ENCODE results near the gene MEGF11. TPM values are rescaled to one million over a fixed set of nuclear protein-coding genes. Genes with fewer than 3 reads are reported as not detected.

The MEGF11 gene
- polyA plus RNA-seq, 1 donor = 0.66 TPM

GRCh38 chr15:66076591-66077319, 176.8 kb downstream of the MEGF11 start:
- H3K27me3 ChIP-seq (ENCODE audit: control insufficient read depth, insufficient read depth, low read length) = peaks cover 8% of the 10 kb centered on the region
- H3K9me3 ChIP-seq (ENCODE audit: control insufficient read depth, low read depth, low read length) = no peaks in the 10 kb centered on the region
- 80% methylated on average over 1 of the region's 4 CpGs for WGBS (ENCODE audit: insufficient coverage, low lambda C conversion rate)
- no peaks in the 10 kb centered on the region for H3K36me3 ChIP-seq (ENCODE audit: control insufficient read depth, insufficient read depth, low read length)
- H3K4me1 ChIP-seq (ENCODE audit: control insufficient read depth, insufficient read depth, low read length) = peaks cover 7% of the 10 kb centered on the region
- H3K4me3 ChIP-seq (ENCODE audit: low read length) = no peak overlapping the region
- no peak for DNase-seq
- H3K27ac ChIP-seq (ENCODE audit: low read length) = no peak overlapping the region

DNA sequence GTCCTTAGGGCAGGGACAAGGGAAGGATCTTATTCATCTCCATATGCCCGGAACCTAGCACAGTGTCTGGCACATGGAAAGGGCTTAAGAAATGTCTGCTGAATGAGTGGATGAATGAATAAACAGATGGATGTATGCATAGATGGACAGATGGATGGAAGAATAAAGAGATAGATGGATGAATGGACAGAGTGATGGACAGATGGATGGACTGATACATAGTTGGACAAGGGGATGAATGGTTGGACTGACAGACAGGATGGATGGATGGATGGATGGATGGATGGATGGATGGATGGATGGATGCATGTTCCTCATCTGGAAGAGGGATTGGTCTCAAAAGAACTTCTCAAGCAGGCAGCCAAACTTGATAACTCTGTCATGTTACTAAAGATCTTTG, 177.6 kb downstream of the MEGF11 start:
- H3K9me3 ChIP-seq (ENCODE audit: control insufficient read depth, low read depth, low read length) = no peaks in the 10 kb centered on the region
- H3K36me3 ChIP-seq (ENCODE audit: control insufficient read depth, insufficient read depth, low read length) = no peaks in the 10 kb centered on the region
- no peak for DNase-seq
- no peak overlapping the region for H3K27ac ChIP-seq (ENCODE audit: low read length)
- peaks cover 1% of the 10 kb centered on the region for H3K4me1 ChIP-seq (ENCODE audit: control insufficient read depth, insufficient read depth, low read length)
- WGBS (ENCODE audit: insufficient coverage, low lambda C conversion rate) = no CpG with 5 or more reads among the region's 1 CpG
- no peak overlapping the region for H3K4me3 ChIP-seq (ENCODE audit: low read length)
- H3K27me3 ChIP-seq (ENCODE audit: control insufficient read depth, insufficient read depth, low read length) = peaks cover 8% of the 10 kb centered on the region

- H3K4me3 ChIP-seq (ENCODE audit: low read length) = no peak overlapping the region
- no peak overlapping the region for H3K27ac ChIP-seq (ENCODE audit: low read length)
- peaks cover 3% of the 10 kb centered on the region for H3K27me3 ChIP-seq (ENCODE audit: control insufficient read depth, insufficient read depth, low read length)
- H3K4me1 ChIP-seq (ENCODE audit: control insufficient read depth, insufficient read depth, low read length) = no peaks in the 10 kb centered on the region
- no CpG with 5 or more reads among the region's 11 CpGs for whole genome bisulfite sequencing (ENCODE audit: insufficient coverage, low lambda C conversion rate)
- H3K36me3 ChIP-seq (ENCODE audit: control insufficient read depth, insufficient read depth, low read length) = no peaks in the 10 kb centered on the region
- DNase-seq = no peak
- H3K9me3 ChIP-seq (ENCODE audit: control insufficient read depth, low read depth, low read length) = no peaks in the 10 kb centered on the region
Observed at GRCh38 chr15:66072616-66073361, 180.8 kb downstream of the MEGF11 start.

- 100% methylated on average over 1 of the region's 7 CpGs for WGBS (ENCODE audit: insufficient coverage, low lambda C conversion rate)
- Histone ChIP-seq H3K4me1 (ENCODE audit: control insufficient read depth, insufficient read depth, low read length) (no peaks in the 10 kb centered on the region), H3K27ac (ENCODE audit: low read length) (no peak overlapping the region), H3K36me3 (ENCODE audit: control insufficient read depth, insufficient read depth, low read length) (no peaks in the 10 kb centered on the region), H3K9me3 (ENCODE audit: control insufficient read depth, low read depth, low read length) (no peaks in the 10 kb centered on the region), H3K4me3 (ENCODE audit: low read length) (no peak overlapping the region), H3K27me3 (ENCODE audit: control insufficient read depth, insufficient read depth, low read length) (peaks cover 3% of the 10 kb centered on the region)
- DNase-seq = no peak
Observed at GRCh38 chr15:66071921-66072295, 181.6 kb downstream of the MEGF11 start.

DNA sequence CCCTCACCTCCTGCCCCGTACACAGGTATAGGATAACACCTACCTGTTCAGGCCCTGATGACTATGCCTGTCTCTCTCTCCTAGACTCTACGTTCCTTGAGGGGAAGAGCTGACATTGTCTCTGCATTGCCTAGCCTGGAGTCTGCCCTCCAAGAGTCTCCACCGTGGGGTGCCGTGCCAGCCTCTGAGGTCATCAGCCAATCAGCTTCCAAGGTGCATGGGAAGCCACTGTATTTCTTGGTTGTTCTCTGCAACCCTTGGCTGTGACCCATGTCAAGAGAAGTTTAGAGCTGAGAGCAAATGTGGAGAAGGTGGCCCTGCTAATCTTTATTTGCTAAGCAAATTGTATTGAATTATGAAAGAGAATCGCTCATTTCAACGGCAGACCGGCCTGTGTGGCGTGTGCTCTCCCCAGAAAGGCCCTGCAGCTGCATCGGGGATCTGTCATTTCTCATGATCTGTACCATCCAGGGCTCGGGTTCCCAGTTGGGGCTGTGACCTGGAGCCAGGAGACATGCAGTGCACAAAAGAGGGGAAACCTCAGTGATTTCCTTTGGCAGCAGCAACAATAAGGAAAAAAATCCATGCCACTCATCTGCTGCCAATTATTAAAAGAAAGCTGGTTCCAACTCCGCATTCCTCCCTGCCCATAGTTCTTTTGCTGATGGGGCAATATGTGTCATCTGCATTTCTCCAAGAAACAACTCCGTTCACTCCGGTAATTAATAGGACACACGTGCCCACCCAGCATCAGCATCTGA, 182.2 kb downstream of the MEGF11 start:
- Histone ChIP-seq H3K9me3 (ENCODE audit: control insufficient read depth, low read depth, low read length) (no peaks in the 10 kb centered on the region), H3K27me3 (ENCODE audit: control insufficient read depth, insufficient read depth, low read length) (peaks cover 3% of the 10 kb centered on the region), H3K4me1 (ENCODE audit: control insufficient read depth, insufficient read depth, low read length) (no peaks in the 10 kb centered on the region), H3K36me3 (ENCODE audit: control insufficient read depth, insufficient read depth, low read length) (no peaks in the 10 kb centered on the region), H3K27ac (ENCODE audit: low read length) (no peak overlapping the region), H3K4me3 (ENCODE audit: low read length) (no peak overlapping the region)
- DNase-seq = no peak
- no CpG with 5 or more reads among the region's 14 CpGs for WGBS (ENCODE audit: insufficient coverage, low lambda C conversion rate)

- Histone ChIP-seq H3K27me3 (ENCODE audit: control insufficient read depth, insufficient read depth, low read length) (no peaks in the 10 kb centered on the region), H3K27ac (ENCODE audit: low read length) (no peak overlapping the region), H3K9me3 (ENCODE audit: control insufficient read depth, low read depth, low read length) (no peaks in the 10 kb centered on the region), H3K36me3 (ENCODE audit: control insufficient read depth, insufficient read depth, low read length) (no peaks in the 10 kb centered on the region), H3K4me1 (ENCODE audit: control insufficient read depth, insufficient read depth, low read length) (no peaks in the 10 kb centered on the region), H3K4me3 (ENCODE audit: low read length) (no peak overlapping the region)
- DNase-seq = no peak
- WGBS (ENCODE audit: insufficient coverage, low lambda C conversion rate) = no CpG with 5 or more reads among the region's 7 CpGs
Observed at GRCh38 chr15:66070220-66070934, 183.2 kb downstream of the MEGF11 start.

- Histone ChIP-seq H3K4me3 (ENCODE audit: low read length) (no peak overlapping the region), H3K4me1 (ENCODE audit: control insufficient read depth, insufficient read depth, low read length) (no peaks in the 10 kb centered on the region), H3K27me3 (ENCODE audit: control insufficient read depth, insufficient read depth, low read length) (no peaks in the 10 kb centered on the region), H3K9me3 (ENCODE audit: control insufficient read depth, low read depth, low read length) (no peaks in the 10 kb centered on the region), H3K27ac (ENCODE audit: low read length) (no peak overlapping the region), H3K36me3 (ENCODE audit: control insufficient read depth, insufficient read depth, low read length) (no peaks in the 10 kb centered on the region)
- WGBS (ENCODE audit: insufficient coverage, low lambda C conversion rate) = no CpG with 5 or more reads among the region's 2 CpGs
- no peak for DNase-seq
Observed at GRCh38 chr15:66069751-66070150, 183.8 kb downstream of the MEGF11 start.

DNA sequence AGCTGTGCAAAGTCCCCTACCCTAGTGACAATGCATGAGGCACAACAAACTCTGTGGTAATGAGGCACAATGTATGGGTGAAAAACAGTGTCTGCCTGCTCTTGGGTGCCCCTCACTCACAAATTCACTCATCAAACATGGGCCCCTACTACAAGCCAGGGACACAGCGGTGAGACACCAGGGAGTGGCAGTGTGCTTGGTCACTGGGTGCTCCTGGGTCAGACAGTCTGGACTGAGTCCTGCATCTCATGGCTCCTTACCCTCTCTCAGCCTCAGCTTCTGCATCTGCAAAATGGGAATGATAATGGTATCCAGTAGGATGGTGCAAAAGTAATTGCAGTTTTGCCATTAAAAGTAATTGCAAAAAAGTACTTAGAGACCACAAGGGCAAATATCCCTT, 184.7 kb downstream of the MEGF11 start:
- no CpG with 5 or more reads among the region's 1 CpG for WGBS (ENCODE audit: insufficient coverage, low lambda C conversion rate)
- Histone ChIP-seq H3K9me3 (ENCODE audit: control insufficient read depth, low read depth, low read length) (no peaks in the 10 kb centered on the region), H3K4me3 (ENCODE audit: low read length) (no peak overlapping the region), H3K4me1 (ENCODE audit: control insufficient read depth, insufficient read depth, low read length) (no peaks in the 10 kb centered on the region), H3K27me3 (ENCODE audit: control insufficient read depth, insufficient read depth, low read length) (no peaks in the 10 kb centered on the region), H3K36me3 (ENCODE audit: control insufficient read depth, insufficient read depth, low read length) (no peaks in the 10 kb centered on the region), H3K27ac (ENCODE audit: low read length) (no peak overlapping the region)
- no peak for DNase-seq

DNA sequence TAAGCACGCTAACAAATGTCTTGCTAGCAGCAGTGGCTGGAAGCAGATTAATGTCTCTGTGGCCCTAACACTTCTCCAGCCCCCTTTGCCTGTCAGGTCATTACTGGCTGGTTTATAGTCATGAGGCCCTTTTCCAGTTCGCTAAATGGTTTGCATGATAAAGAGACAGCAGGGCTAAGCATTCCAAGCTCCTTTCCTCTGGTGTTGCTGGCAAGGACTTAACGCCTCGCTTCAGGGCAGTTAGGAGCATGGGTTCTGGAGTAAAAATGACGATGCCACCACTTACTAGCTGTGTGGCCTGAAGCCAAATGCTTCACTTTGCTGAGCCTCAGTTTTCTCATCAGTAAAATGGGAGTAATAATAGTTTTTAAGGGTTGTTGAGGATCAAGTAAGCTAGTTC, 185.9 kb downstream of the MEGF11 start:
- Histone ChIP-seq H3K27ac (ENCODE audit: low read length) (no peak overlapping the region), H3K36me3 (ENCODE audit: control insufficient read depth, insufficient read depth, low read length) (no peaks in the 10 kb centered on the region), H3K9me3 (ENCODE audit: control insufficient read depth, low read depth, low read length) (no peaks in the 10 kb centered on the region), H3K27me3 (ENCODE audit: control insufficient read depth, insufficient read depth, low read length) (no peaks in the 10 kb centered on the region), H3K4me1 (ENCODE audit: control insufficient read depth, insufficient read depth, low read length) (no peaks in the 10 kb centered on the region), H3K4me3 (ENCODE audit: low read length) (no peak overlapping the region)
- DNase-seq = no peak
- no CpG with 5 or more reads among the region's 5 CpGs for WGBS (ENCODE audit: insufficient coverage, low lambda C conversion rate)

DNA sequence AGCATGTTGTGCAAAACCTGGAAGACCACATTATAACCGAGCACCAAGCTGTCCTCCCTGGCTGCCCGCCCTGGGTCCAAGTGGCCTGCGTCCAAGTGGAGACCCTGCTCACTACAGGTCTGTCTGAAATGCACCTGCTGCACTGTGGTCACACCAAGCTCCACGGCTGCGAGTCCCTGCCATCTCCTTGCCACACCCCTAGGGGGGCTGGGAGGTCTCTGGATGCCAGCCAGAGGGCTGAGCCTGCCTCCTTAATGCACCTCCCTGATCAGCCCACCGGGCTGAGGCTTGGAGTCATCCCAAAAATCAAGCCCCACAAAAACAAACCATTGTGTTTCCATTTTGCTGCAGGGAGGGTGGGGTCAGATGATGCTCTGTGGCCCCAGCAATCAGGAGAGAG, 187.1 kb downstream of the MEGF11 start:
- Histone ChIP-seq H3K27ac (ENCODE audit: low read length) (no peak overlapping the region), H3K36me3 (ENCODE audit: control insufficient read depth, insufficient read depth, low read length) (no peaks in the 10 kb centered on the region), H3K4me1 (ENCODE audit: control insufficient read depth, insufficient read depth, low read length) (no peaks in the 10 kb centered on the region), H3K27me3 (ENCODE audit: control insufficient read depth, insufficient read depth, low read length) (no peaks in the 10 kb centered on the region), H3K9me3 (ENCODE audit: control insufficient read depth, low read depth, low read length) (no peaks in the 10 kb centered on the region), H3K4me3 (ENCODE audit: low read length) (no peak overlapping the region)
- no CpG with 5 or more reads among the region's 6 CpGs for WGBS (ENCODE audit: insufficient coverage, low lambda C conversion rate)
- no peak for DNase-seq
